Mesothelial cell of epicardium (in vitro differentiated cells): ENCODE data around the gene SHFL. TPM values are rescaled to one million over a fixed set of nuclear protein-coding genes. Genes with fewer than 3 reads are reported as not detected.
A peak's percentile ranks its signal among the peaks of the same experiment; 100 is the strongest.

Experiments used
- DNase-seq, 2 experiments: peaks; one replicate each; pipeline ENCODE4 v3.0.0; 2021; ENCODE audit warnings: low spot score in 2 of 2; ENCODE audit not compliant: unreplicated experiment in 2 of 2
- H3K27ac Mint-ChIP-seq: 2 replicates; pipeline ENCODE4 v1.8.0; 2021; ENCODE audit warnings: mixed read lengths
- H3K27me3 Mint-ChIP-seq: 2 replicates; pipeline ENCODE4 v1.8.0; 2021; ENCODE audit warnings: low read depth, mixed read lengths
- H3K36me3 Mint-ChIP-seq: 2 replicates; pipeline ENCODE4 v1.8.0; 2021; ENCODE audit warnings: mixed read lengths
- H3K4me1 Mint-ChIP-seq: 2 replicates; pipeline ENCODE4 v1.8.0; 2021; ENCODE audit warnings: mixed read lengths
- H3K4me3 Mint-ChIP-seq: 2 replicates; pipeline ENCODE4 v1.8.0; 2021; ENCODE audit warnings: mild to moderate bottlenecking, moderate library complexity, mixed read lengths
- H3K9me3 Mint-ChIP-seq: 2 replicates; pipeline ENCODE4 v1.8.0; 2021; ENCODE audit warnings: mixed read lengths
- CTCF ChIP-seq: fragments of 200-600 bp; sonication (generic); IDR thresholded peaks from one replicate; pipeline ENCODE4 v1.5.0; 2021; ENCODE audit warnings: antibody characterized with exemption; ENCODE audit not compliant: unreplicated experiment
- total RNA-seq: library from RNA; stranded (reverse); gene quantifications from 3 replicates; pipeline ENCODE4 v1.2.1, GENCODE V29; 2021

Gene SHFL
- total RNA-seq, 1 donor from 2014 or later = 34.6 TPM

GRCh38 chr19:10087296-10088061, 1.4 kb downstream of the SHFL start:
- Mint-ChIP-seq H3K4me3 (peak overlapping the region; percentile 74), H3K4me1 (no peaks in the 10 kb centered on the region), H3K36me3 (peaks cover 16% of the 10 kb centered on the region), H3K27me3 (peaks cover 25% of the 10 kb centered on the region), H3K27ac (peak overlapping the region; percentile 11), H3K9me3 (no peaks in the 10 kb centered on the region)
- no peak for DNase-seq
- no peak for TF ChIP-seq CTCF

- Mint-ChIP-seq H3K9me3 (peaks cover 5% of the 10 kb centered on the region), H3K4me1 (no peaks in the 10 kb centered on the region), H3K27ac (no peak overlapping the region), H3K36me3 (peaks cover 21% of the 10 kb centered on the region), H3K27me3 (peaks cover 17% of the 10 kb centered on the region), H3K4me3 (no peak overlapping the region)
- no peak for TF ChIP-seq CTCF
- DNase-seq = no peak
These were observed 2.9 kb downstream of the SHFL start for GRCh38 chr19:10088949-10089554.

- Mint-ChIP-seq H3K4me3 (no peak overlapping the region), H3K27me3 (peaks cover 15% of the 10 kb centered on the region), H3K27ac (no peak overlapping the region), H3K36me3 (peaks cover 21% of the 10 kb centered on the region), H3K9me3 (peaks cover 5% of the 10 kb centered on the region), H3K4me1 (no peaks in the 10 kb centered on the region)
- no peak for DNase-seq
- TF ChIP-seq CTCF = no peak
These were observed 3.8 kb downstream of the SHFL start for GRCh38 chr19:10089801-10090375.

GRCh38 chr19:10091370-10091687, 5.2 kb downstream of the SHFL start:
- DNase-seq = no peak
- no peak overlapping the region for H3K27ac Mint-ChIP-seq
- peaks cover 21% of the 10 kb centered on the region for H3K36me3 Mint-ChIP-seq
- H3K4me3 Mint-ChIP-seq = no peak overlapping the region
- peaks cover 11% of the 10 kb centered on the region for H3K27me3 Mint-ChIP-seq
- TF ChIP-seq CTCF = no peak
- peaks cover 5% of the 10 kb centered on the region for H3K9me3 Mint-ChIP-seq
- no peaks in the 10 kb centered on the region for H3K4me1 Mint-ChIP-seq

GRCh38 chr19:10091895-10092641, 6.0 kb downstream of the SHFL start:
- no peak for TF ChIP-seq CTCF
- Mint-ChIP-seq H3K9me3 (peaks cover 5% of the 10 kb centered on the region), H3K4me1 (no peaks in the 10 kb centered on the region), H3K27me3 (peaks cover 11% of the 10 kb centered on the region), H3K4me3 (no peak overlapping the region), H3K36me3 (peaks cover 21% of the 10 kb centered on the region), H3K27ac (no peak overlapping the region)
- DNase-seq = no peak
